NCI-H2029 treated with DMSO at 0.1 percent for 48 hours (cell line): Measurements from ENCODE around the gene CEACAM21.
"Not testable (repeated sequence)": the region's sequence is repeated elsewhere in the genome, so short reads cannot be mapped to it uniquely, and the experiment has no call there.

Source experiments
- DNase-seq: peaks from one replicate; lab custom pipeline; 2025; lab: John Stamatoyannopoulos, UW

Gene CEACAM21

DNA sequence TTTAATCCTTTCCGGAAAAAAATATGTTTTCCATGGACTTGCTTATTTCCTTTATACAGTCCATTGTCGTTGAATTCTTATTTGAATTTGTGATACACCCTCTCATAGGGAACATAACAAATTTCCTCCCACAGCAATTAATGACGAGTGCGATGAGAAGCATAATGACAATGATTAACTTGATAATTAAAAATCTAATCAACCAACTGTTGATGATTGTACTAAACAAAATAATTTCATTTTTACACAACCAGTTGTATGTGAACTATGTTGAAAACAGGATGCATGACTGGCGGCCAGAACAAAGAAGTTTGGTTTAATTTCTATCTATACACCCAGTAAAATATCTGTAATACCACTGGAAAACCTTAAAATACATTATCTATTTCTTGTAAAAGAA is 26.1 kb upstream of the CEACAM21 start:
- no peak for DNase-seq

DNA sequence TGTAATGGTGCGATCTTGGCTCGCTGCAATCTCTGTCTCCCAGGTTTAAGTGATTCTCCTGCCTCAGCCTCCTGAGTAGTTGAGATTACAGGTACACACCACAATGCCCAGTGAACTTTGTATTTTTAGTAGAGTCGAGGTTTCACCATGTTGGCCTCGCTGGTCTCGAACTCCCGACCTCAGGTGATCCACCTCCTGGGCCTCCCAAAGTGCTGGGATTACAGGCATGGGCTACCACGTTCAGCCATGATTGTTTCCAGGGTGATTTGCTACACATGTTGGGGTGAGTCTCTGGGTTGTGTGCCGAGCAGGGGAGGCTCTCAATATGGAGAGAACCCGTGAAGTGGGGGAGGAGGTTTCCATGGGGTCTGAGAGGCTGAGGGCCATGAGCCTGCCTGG is 24.8 kb upstream of the CEACAM21 start:
- no peak for DNase-seq

GRCh38 chr19:41551711-41552110 is 24.3 kb upstream of the CEACAM21 start:
- no peak for DNase-seq

DNA sequence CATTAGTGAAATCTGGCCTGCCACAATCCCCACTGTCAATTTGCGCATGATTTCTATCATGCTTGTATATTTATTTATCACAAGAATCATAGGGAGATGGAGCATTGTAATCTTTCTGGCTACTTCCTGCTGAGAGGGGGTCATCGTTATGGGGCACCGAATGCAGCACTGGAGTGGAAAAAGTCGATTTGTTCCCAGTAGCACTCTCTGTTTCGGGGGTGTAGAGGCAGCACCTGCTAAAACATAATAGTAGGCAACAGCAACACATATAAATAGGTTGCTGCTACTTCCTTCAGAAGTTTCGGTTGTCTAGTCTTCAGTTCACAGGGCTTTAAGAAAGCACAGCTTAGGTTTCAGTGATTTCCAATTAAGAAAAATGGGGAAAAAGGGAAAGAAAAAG is 23.4 kb upstream of the CEACAM21 start:
- DNase-seq = no peak

- DNase-seq = no peak
These were observed 22.2 kb upstream of the CEACAM21 start for GRCh38 chr19:41553804-41554203.

DNA sequence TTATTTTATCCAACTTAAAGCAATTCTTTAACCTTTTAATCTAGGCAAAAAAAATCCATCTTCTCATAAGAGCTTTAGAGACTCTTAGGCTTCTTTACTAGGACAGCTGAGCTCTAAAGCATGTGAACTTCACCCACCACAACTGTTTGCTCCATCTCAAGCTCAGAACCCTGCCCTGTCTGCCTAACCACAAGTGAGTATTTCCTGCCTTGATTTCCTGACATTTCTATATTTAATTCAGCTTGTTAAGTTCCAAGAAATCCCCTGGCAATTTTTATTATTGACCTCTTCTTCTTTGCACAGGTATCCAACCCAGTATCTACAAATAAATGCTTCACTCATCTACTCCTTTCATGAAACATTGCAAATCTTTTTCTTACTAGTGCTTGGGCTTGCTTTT is 21.1 kb upstream of the CEACAM21 start:
- no peak for DNase-seq

- DNase-seq = no peak
These were observed 20.2 kb upstream of the CEACAM21 start for GRCh38 chr19:41555748-41556147.

- DNase-seq = no peak
These were observed 12.0 kb upstream of the CEACAM21 start for GRCh38 chr19:41563854-41564514.

- DNase-seq = no peak
These were observed 11.2 kb upstream of the CEACAM21 start for GRCh38 chr19:41564515-41565378.

DNA sequence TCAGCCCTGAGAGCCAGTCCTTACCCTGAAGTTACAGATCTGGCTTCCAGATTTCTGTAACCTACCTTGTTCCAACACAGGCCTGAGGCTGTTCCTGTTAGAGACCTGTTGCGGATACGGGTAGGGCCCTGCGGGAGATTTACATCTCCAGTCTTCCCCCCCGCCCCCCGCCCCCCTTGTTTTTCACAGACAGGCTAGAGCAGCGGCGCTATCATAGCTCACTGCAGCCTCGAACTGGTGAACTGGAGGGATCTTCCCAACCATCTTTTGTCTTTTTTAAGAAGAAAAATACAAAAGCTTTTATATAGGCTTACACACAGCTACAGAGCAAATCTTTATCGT is 10.6 kb upstream of the CEACAM21 start:
- no peak for DNase-seq

- DNase-seq = peak; percentile 20
These were observed 10.0 kb upstream of the CEACAM21 start for GRCh38 chr19:41566001-41566400.

DNA sequence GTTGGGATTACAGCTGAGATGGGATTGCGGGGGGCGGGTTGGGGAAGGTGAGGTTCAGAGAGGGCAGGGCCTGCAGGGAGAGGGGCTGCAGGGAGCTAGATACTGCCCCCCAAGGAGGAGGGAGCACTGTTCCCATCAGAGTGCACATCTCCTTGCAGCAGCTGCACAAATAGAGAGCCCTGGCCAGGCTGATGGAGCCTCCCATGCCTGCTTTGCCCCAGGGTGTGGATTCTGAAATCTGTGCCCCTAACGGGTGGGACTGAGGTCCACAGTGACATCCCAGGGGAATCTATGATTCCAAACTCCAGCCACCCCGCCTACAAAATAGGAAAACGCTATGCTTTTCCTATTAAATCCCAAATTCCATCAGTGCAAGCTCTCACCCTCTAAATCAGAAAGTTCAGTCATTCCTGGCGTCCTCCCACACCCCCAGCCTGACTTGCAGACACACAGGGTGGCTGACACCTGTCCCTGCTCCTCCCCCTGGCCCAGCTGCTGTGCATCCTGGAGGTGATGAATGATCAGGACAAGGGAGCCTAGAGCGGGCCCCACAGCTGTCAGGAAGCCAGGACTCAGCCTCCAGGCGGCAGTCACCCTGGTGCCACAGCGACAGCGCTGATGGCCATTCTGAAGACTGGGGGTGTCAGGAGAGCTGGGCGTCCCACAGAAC is 6.3 kb upstream of the CEACAM21 start:
- no peak for DNase-seq

DNA sequence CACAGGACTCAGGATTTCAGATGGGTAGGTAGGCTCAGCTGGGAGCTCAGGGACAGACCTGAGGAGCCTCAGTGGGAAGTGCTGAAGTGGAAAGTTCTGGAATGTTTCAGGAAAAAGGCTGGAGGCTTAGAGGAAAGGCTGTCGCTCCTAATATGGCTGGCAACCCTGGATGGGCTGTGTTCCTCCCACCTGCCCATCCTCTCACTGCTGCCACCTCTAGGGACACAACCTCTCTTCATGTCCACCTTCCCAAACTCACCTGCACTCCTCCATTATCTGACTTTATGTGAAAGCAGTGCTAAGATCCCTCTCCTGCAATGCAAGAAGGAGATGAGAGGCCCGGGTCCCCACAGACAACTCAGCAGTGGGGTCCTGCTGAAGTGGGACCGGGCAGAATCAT is 5.8 kb upstream of the CEACAM21 start:
- no peak for DNase-seq

- peak; percentile 72 for DNase-seq
These were observed 5.3 kb upstream of the CEACAM21 start for GRCh38 chr19:41570639-41571112.

DNA sequence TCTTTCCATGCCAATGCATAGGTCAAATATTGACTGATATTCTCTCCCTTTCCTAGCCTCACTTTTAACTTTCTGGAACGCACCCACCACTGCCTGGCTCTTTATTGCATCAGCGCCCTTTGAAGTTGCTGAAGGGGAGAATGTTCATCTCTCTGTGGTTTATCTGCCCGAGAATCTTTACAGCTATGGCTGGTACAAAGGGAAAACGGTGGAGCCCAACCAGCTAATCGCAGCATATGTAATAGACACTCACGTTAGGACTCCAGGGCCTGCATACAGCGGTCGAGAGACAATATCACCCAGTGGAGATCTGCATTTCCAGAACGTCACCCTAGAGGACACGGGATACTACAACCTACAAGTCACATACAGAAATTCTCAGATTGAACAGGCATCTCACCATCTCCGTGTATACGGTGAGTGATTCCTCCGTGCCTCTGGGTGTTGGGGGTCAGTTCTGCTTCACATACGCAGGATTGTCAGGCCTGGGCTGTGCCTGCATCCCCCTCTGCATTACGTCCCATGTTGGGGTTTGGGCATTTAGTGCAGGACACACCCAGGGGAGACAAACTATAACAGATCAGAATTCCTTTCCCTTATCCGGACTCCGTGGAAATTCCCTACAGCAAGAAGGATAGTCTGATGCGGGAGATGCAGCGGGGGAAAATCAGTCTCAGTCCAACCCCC is 1.3 kb downstream of the CEACAM21 start:
- no peak for DNase-seq

DNA sequence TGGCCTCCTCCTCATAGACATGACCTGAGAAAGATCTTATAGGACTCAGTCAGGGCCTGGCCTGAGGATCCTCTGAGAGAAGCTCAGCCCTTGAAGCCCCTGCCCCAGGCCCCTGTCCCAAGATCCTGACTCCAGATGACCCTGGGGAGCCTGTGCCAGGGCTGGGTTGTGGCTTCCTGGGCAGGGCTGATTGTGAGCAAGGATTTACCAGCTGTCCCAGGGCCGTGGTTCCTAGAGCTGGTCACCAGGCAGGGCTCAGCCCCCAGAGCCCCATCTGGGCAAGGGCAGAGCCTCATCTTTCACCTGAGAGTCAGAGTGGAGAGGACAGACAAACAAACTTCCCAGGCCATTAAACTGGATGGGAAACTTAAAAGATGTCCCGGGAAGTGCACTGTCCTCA is 1.9 kb downstream of the CEACAM21 start:
- DNase-seq = no peak

DNA sequence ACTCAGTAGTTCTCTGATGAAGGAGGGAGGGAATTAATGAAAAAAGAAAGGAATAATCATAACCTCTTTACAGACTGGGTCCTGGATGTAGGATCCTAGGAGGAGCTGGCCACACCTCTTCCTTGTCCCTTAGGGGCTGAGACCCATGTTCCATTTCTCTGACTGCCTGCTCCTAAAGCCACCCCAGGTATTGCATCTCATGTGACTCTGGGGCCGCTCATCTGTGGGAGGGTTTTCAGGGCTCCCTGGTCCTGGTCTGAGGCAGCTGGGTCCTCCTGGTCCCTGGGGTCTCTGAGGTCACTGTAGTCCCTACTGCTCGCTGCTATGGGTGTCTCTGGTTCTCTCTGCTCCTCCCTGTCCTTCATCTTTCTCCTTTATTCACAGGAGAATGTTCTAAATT is 2.9 kb downstream of the CEACAM21 start:
- DNase-seq = no peak

- not testable (repeated sequence) for DNase-seq
These were observed 5.1 kb downstream of the CEACAM21 start for GRCh38 chr19:41581068-41581467.

DNA sequence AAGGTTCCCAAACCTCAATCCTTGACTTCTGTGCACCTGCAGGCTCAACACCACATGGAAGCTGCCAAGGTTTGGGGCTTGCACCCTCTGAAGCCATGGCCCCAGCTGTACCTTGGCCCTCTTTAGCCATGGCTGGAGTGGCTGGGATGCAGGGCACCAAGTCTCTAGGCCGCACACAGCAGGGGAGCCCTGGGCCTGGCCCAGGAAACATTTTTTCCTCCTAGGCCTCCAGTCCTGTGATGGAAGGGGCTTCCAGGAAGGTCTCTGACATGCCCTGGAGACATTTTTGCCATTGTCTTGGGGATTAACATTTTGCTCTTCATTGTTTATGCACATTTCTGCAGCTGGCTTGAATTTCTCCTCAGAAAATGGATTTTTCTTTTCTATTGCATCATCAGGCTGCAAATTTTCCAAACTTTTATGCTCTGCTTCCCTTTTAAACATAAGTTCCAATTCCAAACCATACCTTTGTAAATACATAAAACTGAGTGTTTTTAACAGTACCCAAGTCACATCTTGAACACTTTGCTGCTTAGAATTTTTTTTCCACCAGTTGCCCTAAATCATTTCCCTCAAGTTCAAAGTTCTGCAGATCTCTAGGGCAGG is 6.7 kb downstream of the CEACAM21 start:
- DNase-seq = not testable (repeated sequence)

GRCh38 chr19:41584260-41584810 is 8.4 kb downstream of the CEACAM21 start:
- DNase-seq = no peak

DNA sequence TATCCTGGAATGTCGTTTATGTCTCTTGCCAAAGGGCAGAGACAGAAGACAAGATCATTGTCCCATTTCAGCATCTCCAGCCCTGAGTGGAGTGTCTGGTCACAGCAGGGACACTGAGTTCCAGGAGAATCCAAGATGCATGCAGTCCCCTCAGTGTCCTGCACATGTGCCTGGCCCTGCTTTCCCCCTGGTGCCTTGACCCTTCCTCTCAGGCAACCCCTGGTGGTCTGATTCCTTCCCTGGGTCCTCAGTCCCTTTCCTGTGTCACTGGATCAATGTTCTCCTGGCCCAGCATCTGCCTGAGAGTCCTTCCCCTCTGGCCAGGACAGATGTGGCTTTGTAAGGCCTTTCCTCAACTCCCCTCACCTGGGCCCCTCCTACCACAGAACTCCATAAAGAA is 9.0 kb downstream of the CEACAM21 start:
- no peak for DNase-seq

DNA sequence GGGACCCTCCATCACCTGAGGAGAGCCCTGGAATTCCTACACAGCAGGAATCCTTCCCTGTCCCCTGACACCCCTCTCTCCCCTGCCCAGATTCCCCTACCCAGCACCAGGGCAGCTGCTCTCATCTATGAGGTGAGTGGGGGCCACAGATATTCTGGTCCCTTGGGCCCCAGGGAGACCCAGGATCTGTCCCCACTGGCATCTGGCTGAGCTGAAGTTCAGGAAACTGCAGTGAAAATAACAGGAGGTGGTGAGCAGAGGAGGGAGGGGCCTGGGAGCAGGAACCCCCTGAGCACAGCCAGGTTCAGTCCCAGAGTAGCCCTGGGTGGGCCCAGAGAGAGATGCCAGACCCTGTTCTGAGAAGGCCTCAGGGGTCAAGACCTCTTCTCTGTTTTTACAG is 10.1 kb downstream of the CEACAM21 start:
- DNase-seq = no peak
